CMK (cell line): Measurements from ENCODE around the gene OR6N1.

Experiments
- DNase-seq: peaks from one replicate; pipeline ENCODE4 v3.0.0-alpha.2; 2010; ENCODE audit warnings: low read depth

OR6N1 gene

DNA sequence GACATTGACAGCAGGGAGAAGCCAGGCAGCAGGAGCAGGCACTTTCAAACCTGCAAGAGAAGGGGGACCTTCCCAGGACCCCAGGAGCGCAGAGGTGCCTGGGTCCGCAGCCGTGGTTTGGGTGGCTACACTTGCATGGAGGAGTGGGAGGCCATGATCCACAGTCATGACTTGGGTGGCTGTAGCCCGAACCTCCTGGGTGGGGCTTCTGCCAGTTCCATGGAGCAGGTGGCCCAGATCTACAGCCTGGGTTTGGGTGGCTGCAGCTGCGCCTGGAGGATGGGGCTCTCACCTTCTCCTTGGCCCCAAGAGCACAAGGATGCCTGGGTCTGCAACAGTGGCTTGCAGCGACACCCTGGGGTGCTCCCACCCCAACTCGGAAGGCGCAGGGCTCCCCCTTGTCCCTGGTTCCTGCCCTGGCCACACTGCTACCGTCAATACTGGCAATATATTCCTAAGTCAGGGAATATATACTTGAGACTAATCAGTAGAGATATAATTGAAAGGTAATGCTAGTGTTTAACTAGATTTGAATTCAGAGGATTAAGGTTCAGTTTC lies 19.8 kb downstream of the OR6N1 start:
- no peak for DNase-seq

DNA sequence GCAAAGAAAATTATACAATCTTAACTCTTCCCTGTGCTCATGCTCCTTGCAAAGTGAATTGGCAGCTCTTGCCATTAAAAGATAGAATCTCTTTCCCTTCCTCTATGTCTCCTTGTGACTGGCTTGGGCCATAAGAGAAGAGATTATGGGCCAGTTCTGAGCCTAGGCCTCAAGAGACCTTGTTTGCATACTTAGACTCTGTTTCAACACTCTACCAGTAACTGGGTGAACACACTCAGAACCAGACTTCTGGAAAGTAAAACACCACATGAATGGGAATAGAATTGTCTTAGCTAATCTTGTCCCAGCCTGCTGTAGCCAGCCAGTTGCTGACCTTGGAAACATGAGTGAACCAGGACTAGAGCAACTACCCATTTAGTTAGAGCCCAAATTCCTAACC lies 36.1 kb downstream of the OR6N1 start:
- no peak for DNase-seq

DNA sequence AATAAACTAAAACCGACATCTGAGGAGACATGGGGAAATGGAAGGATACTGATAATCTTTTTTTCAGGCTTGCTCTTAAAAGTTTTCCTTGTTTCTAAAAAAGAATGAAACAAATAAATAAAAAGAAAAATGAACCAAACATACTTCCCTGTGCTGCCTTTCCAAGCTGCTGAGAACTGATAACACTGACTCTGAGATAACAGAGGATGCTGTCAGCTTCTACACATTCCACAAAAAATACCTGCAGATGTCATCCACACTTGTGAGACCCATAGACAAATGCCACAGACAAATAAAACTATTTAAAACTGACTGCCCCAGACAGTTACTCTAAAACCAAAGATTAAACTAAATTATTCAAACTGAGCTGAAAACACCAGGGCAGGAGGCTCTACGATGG lies 39.5 kb downstream of the OR6N1 start:
- no peak for DNase-seq

- no peak for DNase-seq
Measured at GRCh38 chr1:158731707-158732106, 40.3 kb downstream of the OR6N1 start.

DNA sequence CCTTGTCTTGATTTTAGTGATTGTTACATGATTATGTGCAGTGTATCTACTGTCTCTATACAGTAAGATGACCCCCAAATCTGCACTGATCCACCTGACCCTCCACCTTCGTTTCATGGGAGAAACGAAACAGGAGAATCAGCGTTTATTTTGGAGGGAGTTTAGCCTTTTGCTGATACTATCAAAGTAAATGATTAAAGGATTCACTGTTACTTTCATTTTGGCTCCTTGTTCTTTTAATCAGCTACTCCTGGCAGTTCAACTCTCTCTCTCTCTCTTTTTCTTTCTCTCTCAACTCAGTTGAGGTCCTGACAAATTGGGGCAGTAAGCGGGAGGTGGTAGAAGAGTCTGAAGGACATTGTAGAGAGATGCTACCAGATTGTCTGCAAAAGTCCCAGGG lies 41.5 kb downstream of the OR6N1 start:
- no peak for DNase-seq

DNA sequence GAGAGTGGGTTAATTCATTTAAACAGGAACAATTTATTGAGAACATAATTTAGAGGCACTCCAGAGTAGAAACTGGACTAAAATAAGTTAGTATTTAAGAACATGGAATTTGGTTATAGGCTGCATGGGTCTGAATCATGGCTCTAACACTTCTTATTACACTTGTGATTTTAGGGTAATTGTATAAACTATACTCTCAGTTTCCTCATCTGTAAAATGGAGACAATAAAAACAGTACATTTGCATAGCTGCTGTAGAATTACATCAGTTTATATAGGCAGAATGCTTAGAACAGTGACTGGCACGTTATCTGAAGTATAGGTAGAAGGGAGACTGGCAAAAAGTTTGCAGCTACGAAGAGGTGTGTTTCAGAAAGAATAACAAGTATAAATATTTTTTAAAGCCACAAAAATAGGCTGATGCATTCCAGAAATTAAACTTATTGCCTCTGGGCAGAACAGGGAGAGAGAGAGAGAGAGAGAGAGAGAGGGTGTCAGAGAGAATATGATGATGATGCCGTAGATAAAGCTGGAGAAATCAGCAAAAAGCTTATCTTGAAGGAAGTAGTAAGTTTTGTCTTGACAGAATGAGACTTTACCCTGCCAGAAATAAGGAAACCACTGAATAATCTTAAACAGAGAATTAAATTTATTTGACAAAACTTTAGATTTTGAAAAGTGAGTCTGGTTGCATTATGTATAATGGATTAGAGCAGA lies 43.3 kb downstream of the OR6N1 start:
- no peak for DNase-seq

DNA sequence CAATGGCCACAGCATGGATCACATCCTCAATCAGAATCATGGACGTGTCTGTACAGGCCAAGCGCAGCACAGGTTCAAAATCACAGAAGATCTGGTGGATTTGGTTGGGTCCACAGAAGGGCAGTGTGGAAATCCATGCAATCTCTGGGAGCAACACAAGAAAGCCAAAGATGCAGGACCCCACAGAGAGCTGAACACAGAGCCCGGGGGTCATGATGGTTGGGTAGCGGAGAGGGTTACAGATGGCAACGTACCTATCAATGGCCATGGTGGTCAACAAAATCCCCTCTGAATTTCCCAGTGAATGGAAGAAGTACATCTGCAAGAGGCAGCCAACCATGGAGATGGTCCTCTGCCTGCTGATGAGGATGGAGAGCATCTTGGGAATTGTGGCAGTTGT lies 47.6 kb downstream of the OR6N1 start:
- no peak for DNase-seq

GRCh38 chr1:158720620-158721019 lies 51.4 kb downstream of the OR6N1 start, which contains the start of gene OR6K3:
OR6K3 (minus strand) TSS chr1:158720720; CDS start chr1:158718115, 2,605 bp downstream.
- no peak for DNase-seq

DNA sequence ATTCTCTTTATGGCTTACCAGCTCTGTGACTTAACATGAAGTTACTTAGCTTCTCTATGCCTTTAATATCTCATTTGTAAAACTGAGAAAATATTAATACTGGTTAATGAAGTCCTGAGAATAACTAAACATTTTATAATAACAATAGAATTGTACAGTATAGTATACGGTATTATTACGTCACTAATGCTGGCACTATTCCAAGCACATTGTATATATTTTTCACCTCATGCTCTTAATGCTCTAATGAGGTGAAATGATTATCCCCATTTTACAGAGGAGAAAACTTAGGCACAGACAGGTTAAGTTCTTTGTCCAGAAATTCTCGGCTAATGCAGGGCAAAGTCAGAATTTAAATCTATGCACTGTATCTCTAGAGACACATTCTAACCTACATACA lies 52.3 kb downstream of the OR6N1 start:
- no peak for DNase-seq

- DNase-seq = no peak
Measured at GRCh38 chr1:158717344-158717743, 54.7 kb downstream of the OR6N1 start.

DNA sequence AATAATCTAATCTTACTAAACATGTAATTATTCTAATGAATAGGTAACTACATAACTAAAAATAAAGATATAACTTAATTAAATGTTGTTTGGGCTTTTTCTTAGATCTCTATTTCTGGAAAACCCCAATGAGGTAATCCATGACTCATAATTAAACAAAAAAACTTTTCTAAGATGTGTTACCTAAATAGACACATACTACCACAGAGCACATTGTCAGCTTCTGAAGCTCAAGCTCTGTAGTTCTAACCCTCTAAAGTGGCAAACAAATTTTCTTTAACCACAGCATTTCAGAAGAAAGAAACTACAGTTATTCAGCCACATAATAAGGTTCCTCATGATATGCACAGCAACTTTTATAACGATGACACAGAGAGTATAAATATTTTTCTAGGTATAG lies 55.7 kb downstream of the OR6N1 start:
- DNase-seq = no peak

DNA sequence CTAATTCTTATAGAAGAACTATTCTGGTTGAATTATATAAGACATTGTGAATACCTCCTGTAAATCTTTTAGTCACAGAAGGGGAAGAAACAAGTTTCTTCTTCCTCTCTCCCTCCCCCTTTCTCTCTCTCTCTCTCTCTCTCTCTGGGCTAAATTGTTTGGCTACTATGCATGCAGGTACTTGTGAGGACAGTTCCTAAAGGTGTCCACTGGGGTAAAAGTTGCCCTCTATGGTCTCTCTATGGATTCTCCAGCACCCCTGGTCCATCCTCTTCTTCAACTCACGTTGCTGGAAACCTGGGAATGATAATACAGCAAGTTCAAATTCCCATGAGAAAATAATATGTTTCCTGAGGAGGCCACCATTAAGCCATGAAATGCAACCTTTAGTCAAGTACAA lies 57.2 kb downstream of the OR6N1 start:
- DNase-seq = no peak
